Natural killer cell (primary cell): ENCODE data around the gene MCAT. TPM values are rescaled to one million over a fixed set of nuclear protein-coding genes. Genes with fewer than 3 reads are reported as not detected.

Experiments
- ATAC-seq, 3 donors: fragments of 150-1000 bp in 2 of 3; fragments of 200-7000 bp in 1 of 3; cut with Tn5 transposase; 1 replicate in 1 of 3; 2 replicates in 2 of 3; pipeline ENCODE4 v1.10.0; 2021; ENCODE audit warnings: mild to moderate bottlenecking in 2 of 3, moderate library complexity in 2 of 3
- DNase-seq, 2 donors: peaks; one replicate each; pipeline versions ENCODE4 v3.0.0 to v3.0.0-alpha.2; 2013 to 2021; ENCODE audit warnings: mixed read lengths in 1 of 2
- H3K27ac ChIP-seq: one replicate; pipeline ENCODE4 v1.5.1; 2013; ENCODE audit warnings: mild to moderate bottlenecking, low read length
- H3K27me3 ChIP-seq: one replicate; pipeline ENCODE4 v1.6.1; 2013; ENCODE audit warnings: low read length; ENCODE audit not compliant: control insufficient read depth, insufficient read depth
- H3K36me3 ChIP-seq: one replicate; pipeline ENCODE4 v1.6.1; 2013; ENCODE audit warnings: low read length; ENCODE audit not compliant: control insufficient read depth, insufficient read depth
- H3K4me1 ChIP-seq: one replicate; pipeline ENCODE4 v1.6.1; 2013; ENCODE audit warnings: low read length; ENCODE audit not compliant: control insufficient read depth, insufficient read depth
- H3K4me3 ChIP-seq: one replicate; pipeline ENCODE4 v1.5.1; 2013; ENCODE audit warnings: low read length
- H3K9me3 ChIP-seq: one replicate; pipeline ENCODE4 v1.6.1; 2013; ENCODE audit warnings: low read length; ENCODE audit not compliant: control insufficient read depth, insufficient read depth
- H3K27ac Mint-ChIP-seq, 2 donors: one replicate each; pipeline ENCODE4 v1.8.0; 2022; ENCODE audit warnings: mild to moderate bottlenecking in 2 of 2, mixed read lengths in 2 of 2, moderate library complexity in 1 of 2
- H3K27me3 Mint-ChIP-seq, 2 donors: one replicate each; pipeline ENCODE4 v1.8.0; 2022; ENCODE audit warnings: low read depth in 2 of 2, mixed read lengths in 2 of 2
- H3K36me3 Mint-ChIP-seq: one replicate; pipeline ENCODE4 v1.8.0; 2022; ENCODE audit warnings: mixed read lengths
- H3K4me1 Mint-ChIP-seq, 2 donors: one replicate each; pipeline ENCODE4 v1.8.0; 2022; ENCODE audit warnings: mixed read lengths in 2 of 2
- H3K4me3 Mint-ChIP-seq: one replicate; pipeline ENCODE4 v1.8.0; 2022; ENCODE audit warnings: mild to moderate bottlenecking, moderate library complexity, mixed read lengths
- H3K9me3 Mint-ChIP-seq, 2 donors: one replicate each; pipeline ENCODE4 v1.8.0; 2022; ENCODE audit warnings: mixed read lengths in 2 of 2
- WGBS: methylation state at CpG from one replicate; pipeline ENCODE4 v1.1.7; 2013; ENCODE audit warnings: missing lambda C conversion rate; ENCODE audit not compliant: insufficient coverage; 5-methylcytosine and 5-hydroxymethylcytosine counted together
- intact Hi-C: fragments of 100-400 bp; cut with micrococcal nuclease; formaldehyde crosslinking; loops from one replicate; pipeline ENCODE4 v1.14.2; 2022
- total RNA-seq, 4 donors: library from RNA; stranded (reverse); fragments of 120-200 nt in 1 of 4; gene quantifications; one replicate each; pipeline versions ENCODE4 v1.2.3 to v1.2.4, GENCODE V29; 2013 to 2022
- TF ChIP-seq, protein P1 (sequence below): fragments of 200-600 bp; IDR thresholded peaks from one replicate; pipeline ENCODE4 v1.8.0; 2022; ENCODE audit warnings: antibody characterized with exemption

MCAT gene
- total RNA-seq, 3 donors from 2014 or later (not counting 1 experiment from before 2014, with no cell fraction given), result 6.5 to 12.4 (median 9.3) TPM

DNA sequence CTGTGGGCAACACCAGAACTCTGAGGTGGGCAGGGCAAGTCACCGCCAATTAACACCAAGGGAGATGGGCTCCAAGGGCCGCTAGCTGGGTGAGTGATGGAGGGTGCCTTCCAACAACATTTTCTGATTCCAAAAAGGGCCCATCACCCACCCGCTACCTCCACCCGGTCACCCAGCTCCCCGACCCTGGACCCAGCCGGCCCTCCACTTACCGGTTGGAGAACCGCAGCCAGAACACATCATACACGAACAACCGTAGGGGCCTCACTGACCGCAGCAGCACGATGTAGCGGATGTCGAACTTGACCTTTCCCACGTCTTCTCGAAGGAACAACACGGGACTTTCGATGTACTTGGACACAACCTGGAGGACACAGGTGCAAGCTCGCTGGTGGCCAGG lies 29.0 kb upstream of the MCAT start:
- peaks cover 20% of the 10 kb centered on the region for H3K36me3 ChIP-seq
- TF ChIP-seq, protein P1, sequence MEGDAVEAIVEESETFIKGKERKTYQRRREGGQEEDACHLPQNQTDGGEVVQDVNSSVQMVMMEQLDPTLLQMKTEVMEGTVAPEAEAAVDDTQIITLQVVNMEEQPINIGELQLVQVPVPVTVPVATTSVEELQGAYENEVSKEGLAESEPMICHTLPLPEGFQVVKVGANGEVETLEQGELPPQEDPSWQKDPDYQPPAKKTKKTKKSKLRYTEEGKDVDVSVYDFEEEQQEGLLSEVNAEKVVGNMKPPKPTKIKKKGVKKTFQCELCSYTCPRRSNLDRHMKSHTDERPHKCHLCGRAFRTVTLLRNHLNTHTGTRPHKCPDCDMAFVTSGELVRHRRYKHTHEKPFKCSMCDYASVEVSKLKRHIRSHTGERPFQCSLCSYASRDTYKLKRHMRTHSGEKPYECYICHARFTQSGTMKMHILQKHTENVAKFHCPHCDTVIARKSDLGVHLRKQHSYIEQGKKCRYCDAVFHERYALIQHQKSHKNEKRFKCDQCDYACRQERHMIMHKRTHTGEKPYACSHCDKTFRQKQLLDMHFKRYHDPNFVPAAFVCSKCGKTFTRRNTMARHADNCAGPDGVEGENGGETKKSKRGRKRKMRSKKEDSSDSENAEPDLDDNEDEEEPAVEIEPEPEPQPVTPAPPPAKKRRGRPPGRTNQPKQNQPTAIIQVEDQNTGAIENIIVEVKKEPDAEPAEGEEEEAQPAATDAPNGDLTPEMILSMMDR, result no peak
- WGBS, result 98% methylated on average over 17 of the region's 19 CpGs
- intact Hi-C loops, result no loop called here
- Mint-ChIP-seq H3K4me1 (peaks cover 11 to 14% of the 10 kb centered on the region in 2 donors), H3K27me3 (no peaks in the 10 kb centered on the region), H3K36me3 (no peaks in the 10 kb centered on the region), H3K27ac (no peak overlapping the region), H3K4me3 (no peak overlapping the region), H3K9me3 (no peaks in the 10 kb centered on the region)
- no peak overlapping the region for H3K4me3 ChIP-seq
- no peak for ATAC-seq
- no peak for DNase-seq
- H3K9me3 ChIP-seq, result no peaks in the 10 kb centered on the region
- H3K27ac ChIP-seq, result no peak overlapping the region
- H3K4me1 ChIP-seq, result peaks cover 26% of the 10 kb centered on the region
- H3K27me3 ChIP-seq, result no peaks in the 10 kb centered on the region

GRCh38 chr22:43171607-43172006 lies 28.4 kb upstream of the MCAT start:
- ATAC-seq, result no peak
- intact Hi-C loops, result no loop called here
- Histone ChIP-seq H3K27ac (no peak overlapping the region), H3K27me3 (no peaks in the 10 kb centered on the region), H3K9me3 (no peaks in the 10 kb centered on the region), H3K36me3 (peaks cover 23% of the 10 kb centered on the region), H3K4me1 (peaks cover 26% of the 10 kb centered on the region), H3K4me3 (no peak overlapping the region)
- no peak overlapping the region for H3K4me3 Mint-ChIP-seq
- TF ChIP-seq, protein P1, result no peak
- H3K27ac Mint-ChIP-seq, result peak overlapping the region in 1 of 2 donors; percentile 38
- H3K27me3 Mint-ChIP-seq, result no peaks in the 10 kb centered on the region
- DNase-seq, result no peak
- no peaks in the 10 kb centered on the region for H3K9me3 Mint-ChIP-seq
- peaks cover 11 to 14% of the 10 kb centered on the region in 2 donors for H3K4me1 Mint-ChIP-seq
- no peaks in the 10 kb centered on the region for H3K36me3 Mint-ChIP-seq
- 91% methylated on average over 12 of the region's 12 CpGs for WGBS

- Histone ChIP-seq H3K4me1 (peaks cover 26% of the 10 kb centered on the region), H3K4me3 (no peak overlapping the region), H3K27ac (no peak overlapping the region), H3K36me3 (peaks cover 23% of the 10 kb centered on the region), H3K9me3 (no peaks in the 10 kb centered on the region), H3K27me3 (no peaks in the 10 kb centered on the region)
- WGBS, result 51% methylated on average over 14 of the region's 14 CpGs
- Mint-ChIP-seq H3K36me3 (no peaks in the 10 kb centered on the region), H3K4me3 (peak overlapping the region; percentile 61), H3K27me3 (no peaks in the 10 kb centered on the region), H3K9me3 (no peaks in the 10 kb centered on the region), H3K27ac (peak overlapping the region in 1 of 2 donors; percentile 38), H3K4me1 (peaks cover 11 to 12% of the 10 kb centered on the region in 2 donors)
- ATAC-seq (peak in 1 of 3 donors; percentile 42), DNase-seq (no peak)
- intact Hi-C loops, result no loop called here
- TF ChIP-seq, protein P1, result no peak
Measured at GRCh38 chr22:43171019-43171491, 27.9 kb upstream of the MCAT start.

GRCh38 chr22:43170131-43170480 lies 26.9 kb upstream of the MCAT start:
- 92% methylated on average over 9 of the region's 9 CpGs for WGBS
- no peak for DNase-seq
- Mint-ChIP-seq H3K4me3 (peak overlapping the region; percentile 61), H3K36me3 (no peaks in the 10 kb centered on the region), H3K9me3 (no peaks in the 10 kb centered on the region), H3K27me3 (no peaks in the 10 kb centered on the region), H3K4me1 (peaks cover 11% of the 10 kb centered on the region in 2 donors), H3K27ac (no peak overlapping the region)
- no peak overlapping the region for H3K27ac ChIP-seq
- no peaks in the 10 kb centered on the region for H3K9me3 ChIP-seq
- H3K4me3 ChIP-seq, result no peak overlapping the region
- H3K36me3 ChIP-seq, result peaks cover 23% of the 10 kb centered on the region
- H3K27me3 ChIP-seq, result no peaks in the 10 kb centered on the region
- intact Hi-C loops, result no loop called here
- H3K4me1 ChIP-seq, result peaks cover 26% of the 10 kb centered on the region
- no peak for ATAC-seq
- TF ChIP-seq, protein P1, result no peak
